RPMI7951 (cell line): ENCODE measurements around the gene GIMAP5. TPM values are rescaled to one million over a fixed set of nuclear protein-coding genes. Genes with fewer than 3 reads are reported as not detected.

ENCODE experiments used
- DNase-seq: peaks from one replicate; pipeline ENCODE4 v3.0.0-alpha.2; 2012; ENCODE audit warnings: low read depth
- total RNA-seq: library from RNA; depleted of rRNA; stranded (reverse); fragments of >200 nt; shearing (Covaris generic); gene quantifications from 2 replicates; pipeline ENCODE4 v1.2.3, GENCODE V29; 2014

Gene GIMAP5
- total RNA-seq, 1 experiment from 2014 or later: not detected

DNA sequence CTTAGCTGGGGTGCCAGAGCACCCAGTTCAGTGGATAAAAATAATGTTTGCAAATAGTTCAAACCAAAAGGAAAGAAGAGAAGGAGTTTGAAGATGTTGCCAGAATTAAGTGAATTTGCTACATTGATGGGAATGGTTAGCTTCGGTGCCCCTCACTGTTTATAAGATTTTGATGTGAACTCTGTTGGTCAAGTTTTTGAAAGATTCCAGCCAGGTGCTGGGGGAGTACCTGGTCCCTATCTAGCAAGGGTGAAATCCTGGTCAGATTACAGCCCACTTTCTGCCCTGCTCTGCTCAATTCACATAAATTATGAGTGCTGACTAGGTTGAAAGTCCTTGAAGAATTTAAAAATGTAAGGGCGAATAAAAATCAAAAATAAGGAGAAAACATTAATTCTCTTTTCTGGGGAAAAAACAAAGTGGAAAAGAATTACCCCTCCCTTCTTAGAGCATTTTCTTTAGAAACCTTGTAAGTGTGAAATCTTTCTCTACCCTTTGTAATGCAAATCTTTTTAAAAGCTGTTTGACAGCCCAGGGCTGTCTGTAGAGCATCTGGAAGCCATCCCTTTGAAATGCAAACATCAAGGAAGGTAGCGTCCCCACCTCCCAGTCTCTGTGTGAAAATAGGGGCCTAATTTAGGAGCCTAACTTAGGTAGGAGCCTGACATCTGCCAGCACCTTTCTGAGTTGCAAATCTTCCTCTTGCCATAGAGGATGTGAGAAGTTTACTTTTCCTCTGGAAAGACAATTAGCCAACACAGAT is 1.4 kb upstream of the GIMAP5 start:
- DNase-seq: no peak

DNA sequence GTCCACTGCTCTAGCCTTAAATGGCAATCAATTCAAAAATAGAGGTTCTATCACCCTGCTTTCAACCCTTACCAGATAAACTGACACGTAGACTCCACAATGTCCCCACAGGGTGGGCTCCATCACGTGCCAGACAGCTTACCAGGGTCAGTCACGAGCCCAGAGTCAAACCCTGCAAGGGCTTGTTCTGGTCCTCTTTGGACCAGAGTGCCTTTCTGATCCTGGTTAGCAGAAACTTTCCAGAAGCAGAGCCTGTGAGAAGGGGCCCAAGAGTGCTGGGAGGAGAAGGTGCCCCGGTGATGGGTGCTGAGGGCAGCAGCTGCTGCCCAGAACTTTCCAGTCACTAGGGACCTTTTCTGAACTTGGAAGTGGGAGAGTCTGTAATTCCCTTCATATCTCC is 354 bp upstream of the GIMAP5 start:
- no peak for DNase-seq

DNA sequence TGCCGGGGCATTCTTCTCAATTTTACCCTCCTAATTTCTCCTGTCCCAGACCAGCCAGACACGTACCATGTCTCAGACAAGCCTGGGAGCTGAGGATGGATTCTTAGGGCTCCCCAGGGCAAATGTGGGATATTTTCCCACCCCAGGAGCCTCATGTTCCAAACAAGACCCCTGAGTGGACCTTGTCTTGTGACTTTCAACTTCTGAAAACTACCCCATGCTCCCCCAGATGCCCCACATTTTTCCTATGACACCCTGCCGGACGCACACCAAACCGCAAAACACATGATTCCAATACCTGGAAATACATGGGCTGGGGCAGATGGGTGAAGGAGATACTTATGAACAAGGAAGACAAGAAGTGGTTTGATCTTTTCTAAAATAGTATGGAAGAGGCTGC is 874 bp downstream of the GIMAP5 start:
- DNase-seq: no peak

DNA sequence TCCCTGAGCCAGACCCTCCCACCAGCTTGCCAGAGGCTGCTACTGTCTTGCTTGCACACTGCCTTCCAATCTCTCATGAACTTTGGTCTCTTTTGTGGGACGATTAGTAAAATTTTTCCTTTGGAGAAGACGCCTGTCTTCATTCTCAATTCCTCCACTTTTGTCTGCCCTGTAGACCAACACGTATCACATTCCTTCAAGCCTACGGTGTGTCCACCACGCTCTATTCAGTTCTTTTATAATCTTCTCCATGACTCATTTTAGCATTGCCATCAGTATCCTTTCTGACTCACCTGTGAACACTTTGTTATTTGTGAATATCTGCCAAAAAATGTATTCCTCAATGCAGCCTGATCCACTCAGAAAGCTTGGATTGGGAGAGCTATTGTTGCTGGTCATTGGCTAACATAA is 1.4 kb downstream of the GIMAP5 start:
- DNase-seq: no peak

DNA sequence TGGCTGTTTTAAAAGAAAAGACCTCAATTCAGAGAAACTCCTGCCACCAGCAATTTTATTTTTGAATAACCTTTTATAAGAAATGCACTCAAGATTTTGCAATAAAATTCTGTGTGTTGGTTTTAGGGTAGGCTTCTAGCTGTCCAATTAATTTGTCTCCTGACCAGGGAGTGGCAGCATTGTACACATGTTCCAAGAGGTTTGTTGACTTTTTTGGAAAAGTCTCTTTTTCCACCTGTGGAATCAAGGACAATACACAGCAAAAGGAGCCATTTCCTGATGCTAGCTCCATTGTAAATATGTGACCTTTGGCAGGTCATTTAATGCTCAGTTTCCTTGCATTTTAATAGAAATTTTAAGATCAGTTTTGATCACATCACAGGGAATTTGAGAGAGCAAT is 1.8 kb downstream of the GIMAP5 start:
- no peak for DNase-seq

DNA sequence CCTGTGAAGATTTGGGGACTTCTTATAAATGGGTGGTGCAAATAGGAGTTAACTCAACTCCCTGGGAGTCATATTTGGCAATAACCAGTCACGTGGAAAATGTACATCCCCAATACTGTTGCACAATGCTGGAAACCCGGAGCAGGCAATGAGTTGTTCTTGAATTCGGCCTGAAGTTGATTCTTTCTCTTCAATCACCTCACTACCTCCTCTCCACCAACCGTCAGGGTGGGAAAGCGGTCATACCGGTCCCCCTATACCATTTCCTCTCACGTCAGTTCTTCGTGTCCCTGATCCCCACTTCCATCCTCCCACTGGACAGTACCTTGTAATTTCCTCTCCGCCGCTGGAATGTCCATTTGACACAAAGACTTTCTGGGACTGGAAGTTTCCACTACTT is 2.8 kb downstream of the GIMAP5 start:
- DNase-seq: no peak

DNA sequence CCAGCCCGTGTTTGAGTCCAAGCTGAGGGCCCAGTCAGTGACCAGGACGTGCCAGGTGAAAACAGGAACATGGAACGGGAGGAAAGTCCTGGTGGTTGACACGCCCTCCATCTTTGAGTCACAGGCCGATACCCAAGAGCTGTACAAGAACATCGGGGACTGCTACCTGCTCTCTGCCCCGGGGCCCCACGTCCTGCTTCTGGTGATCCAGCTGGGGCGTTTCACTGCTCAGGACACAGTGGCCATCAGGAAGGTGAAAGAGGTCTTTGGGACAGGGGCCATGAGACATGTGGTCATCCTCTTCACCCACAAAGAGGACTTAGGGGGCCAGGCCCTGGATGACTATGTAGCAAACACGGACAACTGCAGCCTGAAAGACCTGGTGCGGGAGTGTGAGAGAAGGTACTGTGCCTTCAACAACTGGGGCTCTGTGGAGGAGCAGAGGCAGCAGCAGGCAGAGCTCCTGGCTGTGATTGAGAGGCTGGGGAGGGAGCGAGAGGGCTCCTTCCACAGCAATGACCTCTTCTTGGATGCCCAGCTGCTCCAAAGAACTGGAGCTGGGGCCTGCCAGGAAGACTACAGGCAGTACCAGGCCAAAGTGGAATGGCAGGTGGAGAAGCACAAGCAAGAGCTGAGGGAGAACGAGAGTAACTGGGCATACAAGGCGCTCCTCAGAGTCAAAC is 5.2 kb downstream of the GIMAP5 start:
- DNase-seq: no peak

DNA sequence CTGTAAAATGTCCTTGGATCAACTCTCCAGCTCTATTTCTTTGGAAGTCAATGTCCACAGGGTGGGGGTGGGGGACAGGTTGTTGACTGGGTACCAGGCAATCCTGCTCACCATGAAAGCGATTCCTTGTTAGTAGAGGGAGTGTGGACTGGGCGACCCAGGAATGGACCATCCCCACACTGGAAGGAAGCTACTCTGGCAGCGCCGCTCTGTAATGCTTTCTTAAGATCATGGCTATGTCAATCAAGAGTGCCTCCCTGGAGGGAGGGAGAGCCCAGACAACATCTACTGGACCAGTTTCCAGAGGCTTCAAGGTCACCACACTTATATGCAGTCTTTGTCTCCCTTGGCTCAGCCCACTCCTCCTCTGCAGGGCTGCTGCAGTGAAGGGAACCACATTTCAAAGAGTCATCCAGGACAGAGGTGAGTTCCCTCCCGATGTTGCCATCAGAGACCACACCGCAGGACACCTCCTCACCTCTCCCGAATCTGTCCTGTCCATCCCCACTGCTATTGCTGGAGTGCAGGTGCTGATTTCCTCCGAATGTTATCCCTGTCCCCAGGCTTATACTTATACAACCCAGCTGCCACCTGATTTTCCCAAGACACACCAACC is 6.9 kb downstream of the GIMAP5 start:
- no peak for DNase-seq

DNA sequence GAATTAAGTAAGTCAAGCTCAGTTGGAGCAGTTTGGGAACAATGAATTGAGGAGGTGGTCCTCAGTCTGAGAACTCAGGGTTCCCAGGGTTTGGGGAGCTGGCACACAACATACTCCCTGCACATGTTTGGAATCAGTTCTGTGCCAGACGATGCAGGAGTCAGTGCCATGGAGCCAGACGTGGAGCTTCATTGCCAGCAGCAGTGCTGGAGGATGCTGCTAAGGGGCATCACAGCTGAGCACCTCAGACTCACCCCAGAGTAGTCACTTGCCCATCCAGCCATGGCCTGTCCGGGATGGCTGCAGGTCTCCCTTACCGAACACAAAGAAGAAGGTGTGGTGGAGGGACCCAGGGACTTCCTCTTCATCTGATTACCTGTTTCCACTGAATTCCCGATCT is 7.9 kb downstream of the GIMAP5 start:
- DNase-seq: no peak

DNA sequence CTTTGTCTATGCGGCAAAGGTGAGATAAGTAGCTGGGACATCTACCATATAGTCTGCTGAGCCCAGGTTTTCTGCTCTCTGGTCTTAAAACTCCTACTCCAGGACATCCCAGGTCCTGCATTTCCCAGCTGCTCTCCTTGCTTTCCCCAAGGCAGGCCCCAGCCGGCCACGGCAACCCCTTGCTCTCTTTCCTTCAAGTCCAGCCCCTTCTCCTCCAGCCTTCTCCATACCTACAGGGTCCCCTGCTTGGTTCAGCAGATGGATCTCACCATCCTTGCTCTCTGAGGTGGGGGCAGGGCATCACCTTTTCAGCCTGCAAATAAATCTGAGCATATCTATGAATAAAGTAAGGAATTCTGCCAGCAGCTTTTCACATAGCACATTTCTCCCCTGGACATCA is 8.7 kb downstream of the GIMAP5 start:
- no peak for DNase-seq

DNA sequence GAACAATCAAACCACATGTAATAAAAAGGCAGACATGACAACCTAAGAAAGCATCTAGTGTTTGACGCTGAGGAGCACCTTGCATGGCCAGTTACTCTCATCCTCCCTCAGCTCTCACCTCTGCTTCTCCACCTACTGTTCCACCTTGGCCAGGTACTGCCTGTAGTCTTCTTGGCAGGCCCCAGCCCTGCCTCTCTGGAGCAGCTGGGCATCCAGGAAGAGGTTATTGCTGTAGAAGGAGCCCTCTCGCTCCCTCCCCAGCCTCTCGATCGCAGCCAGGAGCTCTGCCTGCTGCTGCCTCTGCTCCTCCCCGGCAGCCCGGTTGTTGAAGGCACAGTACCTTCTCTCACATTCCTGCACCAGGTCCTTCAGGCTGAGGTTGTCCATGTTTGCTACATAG is 9.7 kb downstream of the GIMAP5 start:
- no peak for DNase-seq

DNA sequence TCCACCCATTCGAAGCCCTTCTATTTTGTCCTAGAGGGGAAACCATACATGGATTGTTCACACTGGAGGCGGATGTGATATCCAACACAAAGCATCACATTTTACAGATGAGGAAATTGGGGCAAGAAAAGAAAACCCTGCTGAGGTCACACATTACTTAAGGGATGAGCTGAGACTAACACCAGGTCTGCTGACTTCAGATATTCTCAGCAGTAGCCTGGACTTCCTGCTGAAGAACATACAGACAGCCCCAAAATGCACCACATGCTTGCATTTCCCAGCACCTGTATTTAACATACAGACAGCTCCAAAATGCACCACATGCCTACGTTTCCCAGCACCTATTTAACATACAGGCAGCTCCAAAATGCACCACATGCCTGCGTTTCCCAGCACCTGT is 11.2 kb downstream of the GIMAP5 start:
- DNase-seq: no peak

DNA sequence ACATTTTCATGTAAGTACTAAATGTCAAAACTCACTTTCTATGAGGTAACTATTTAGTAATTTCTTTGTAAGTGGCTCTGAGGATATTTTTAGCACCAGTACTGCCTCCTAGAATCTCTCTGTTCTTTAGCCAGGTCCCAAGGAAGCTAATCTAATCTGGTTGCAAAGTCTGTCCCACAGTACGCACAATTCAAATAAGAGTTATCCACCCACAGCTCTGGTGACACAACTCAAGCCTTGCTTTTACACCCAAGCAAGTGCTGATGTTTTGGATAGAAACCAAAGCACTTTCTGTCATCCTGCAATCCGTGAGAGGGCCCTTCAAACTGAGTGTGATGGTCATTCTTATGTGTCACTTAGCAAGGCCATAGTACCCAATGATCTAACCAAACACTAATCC is 14.5 kb downstream of the GIMAP5 start:
- DNase-seq: no peak

DNA sequence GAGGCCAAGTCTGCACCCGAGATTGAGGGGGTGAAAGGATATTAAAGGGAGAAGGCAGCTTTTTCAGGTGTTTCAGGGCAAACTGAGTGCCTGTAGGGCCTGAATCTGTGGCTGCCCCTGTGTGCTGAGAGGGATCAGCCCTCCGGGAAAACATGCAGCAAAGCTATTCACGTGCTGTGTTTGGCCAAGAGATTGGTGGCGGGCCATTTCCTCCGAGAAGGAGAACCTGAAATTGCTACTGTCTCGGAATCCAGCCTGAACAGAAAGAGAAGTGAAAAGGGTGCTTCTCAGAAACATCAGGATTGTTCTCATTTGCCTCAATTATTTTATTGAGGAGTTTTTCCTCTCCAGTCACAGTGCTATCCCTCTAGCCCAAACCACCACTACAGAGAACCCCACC is 16.0 kb downstream of the GIMAP5 start:
- no peak for DNase-seq

DNA sequence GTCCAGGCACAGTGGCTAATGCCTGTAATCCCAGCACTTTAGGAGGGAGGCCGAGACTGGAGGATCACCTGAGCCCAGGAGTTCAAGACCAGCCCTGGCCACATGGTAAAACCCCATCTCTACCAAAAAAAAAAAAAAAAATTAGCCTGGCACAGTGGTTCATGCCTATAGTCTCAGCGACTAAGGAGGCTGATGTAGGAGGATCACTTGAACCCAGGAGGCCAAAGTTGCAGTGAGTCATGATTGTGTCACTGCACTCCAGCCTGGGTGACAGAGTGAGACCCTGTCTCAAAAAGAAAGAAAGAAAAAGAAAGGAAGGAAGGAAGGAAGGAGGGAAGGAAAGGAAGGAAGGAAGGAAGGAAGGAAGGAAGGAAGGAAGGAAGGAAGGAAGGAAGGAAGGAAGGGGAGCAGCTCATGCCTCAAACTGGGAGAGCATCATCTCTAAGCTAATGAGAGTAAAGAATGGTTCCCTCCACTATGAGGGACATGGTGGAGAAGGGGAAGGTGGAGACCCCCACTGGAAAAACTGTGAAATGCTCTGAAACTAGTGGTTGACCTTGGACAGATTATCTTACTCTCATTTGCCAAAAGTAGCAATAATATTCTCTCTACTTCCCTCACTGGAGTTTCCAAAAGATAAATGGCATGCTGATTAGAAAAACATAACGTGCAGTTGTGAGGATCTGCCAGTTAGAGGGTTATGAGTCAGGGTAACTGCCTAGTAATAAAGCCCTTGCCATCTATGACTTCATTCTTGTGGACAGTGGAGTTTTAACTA is 16.8 kb downstream of the GIMAP5 start:
- peak; percentile 11 for DNase-seq

DNA sequence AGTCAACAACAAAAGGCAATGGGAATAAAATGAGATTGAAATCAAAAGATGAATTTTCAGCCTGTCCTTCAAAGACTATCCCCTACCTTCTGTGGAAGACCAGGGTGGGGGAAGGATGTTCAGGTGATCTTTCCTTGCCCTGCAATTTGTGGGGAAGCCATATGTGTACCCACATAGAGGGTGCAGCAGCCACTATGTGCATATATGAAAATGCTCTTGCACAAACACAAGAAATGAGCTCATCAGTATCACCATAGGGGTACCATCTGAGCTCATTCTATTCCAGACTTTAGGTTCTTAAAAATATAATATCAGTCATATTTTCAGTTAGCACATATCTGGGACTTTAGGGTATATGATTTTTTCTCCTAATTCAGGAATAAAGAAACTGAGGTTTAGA is 17.7 kb downstream of the GIMAP5 start:
- DNase-seq: no peak

DNA sequence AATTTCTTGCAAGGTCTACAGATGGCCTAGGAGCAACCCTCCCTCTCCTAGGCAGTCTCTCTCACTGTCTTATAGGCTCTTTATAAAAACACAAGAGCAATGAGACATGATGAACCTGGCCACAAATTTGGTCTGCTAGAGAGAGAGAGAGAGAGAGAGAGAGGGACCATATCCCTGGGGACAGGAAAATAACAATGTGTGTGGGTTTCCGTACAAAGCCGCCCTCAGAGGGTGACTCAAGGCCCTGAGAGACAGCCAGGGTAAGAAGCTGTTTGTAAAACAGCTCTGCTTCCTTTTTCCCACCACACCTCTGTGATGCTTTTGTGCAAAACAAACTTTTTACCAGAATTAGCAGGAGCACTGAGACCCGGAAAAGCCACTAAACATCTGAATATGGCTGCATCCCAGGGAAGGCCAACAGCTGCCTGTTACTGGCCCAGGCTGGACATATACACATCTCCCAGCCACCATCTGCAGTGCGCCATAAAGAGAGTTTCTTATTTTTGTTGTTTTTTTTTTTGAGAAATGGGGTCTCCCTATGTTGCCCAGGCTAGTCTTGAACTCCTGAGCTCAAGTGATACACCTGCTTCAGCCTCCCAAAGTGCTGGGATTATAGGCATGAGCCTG is 18.4 kb downstream of the GIMAP5 start:
- peak; percentile 13 for DNase-seq

DNA sequence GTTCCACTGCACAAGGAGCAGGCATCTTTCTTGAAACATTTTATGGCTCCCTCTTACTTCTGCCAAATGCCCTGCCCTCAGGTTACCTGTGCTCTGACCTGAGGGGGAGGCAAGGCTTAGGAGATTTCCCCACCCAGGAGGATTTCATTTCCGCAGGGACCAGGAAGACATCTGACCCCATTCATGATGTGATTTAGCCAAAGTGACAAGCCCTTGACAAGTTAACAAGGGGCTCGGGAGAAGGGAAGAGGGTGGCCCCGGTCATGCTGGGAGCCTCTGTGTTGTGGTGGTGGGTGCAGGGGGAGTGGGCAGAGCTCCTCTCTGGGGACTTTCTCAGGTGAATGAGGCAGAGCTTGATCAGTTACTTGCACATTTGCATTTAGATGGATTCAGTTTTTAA is 18.9 kb downstream of the GIMAP5 start:
- DNase-seq: no peak

DNA sequence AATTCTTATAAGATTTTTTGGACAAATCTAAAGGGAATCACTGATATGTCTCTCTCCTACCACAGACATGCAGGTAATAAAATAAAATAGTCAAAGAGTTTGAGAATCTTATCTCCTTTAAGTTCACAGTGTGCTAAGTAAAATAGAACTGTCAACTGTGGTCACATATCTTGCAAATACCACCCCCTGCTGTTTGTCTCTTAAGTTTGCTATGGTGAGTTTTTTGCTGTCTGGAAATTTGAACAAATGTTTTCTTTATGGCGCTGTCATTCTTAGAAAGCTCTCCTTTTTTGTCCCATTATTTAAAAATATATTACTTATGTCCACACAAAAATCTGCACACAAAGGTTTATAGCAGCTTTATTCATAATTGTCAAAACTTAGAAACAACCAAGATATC is 19.6 kb downstream of the GIMAP5 start:
- DNase-seq: peak; percentile 13

DNA sequence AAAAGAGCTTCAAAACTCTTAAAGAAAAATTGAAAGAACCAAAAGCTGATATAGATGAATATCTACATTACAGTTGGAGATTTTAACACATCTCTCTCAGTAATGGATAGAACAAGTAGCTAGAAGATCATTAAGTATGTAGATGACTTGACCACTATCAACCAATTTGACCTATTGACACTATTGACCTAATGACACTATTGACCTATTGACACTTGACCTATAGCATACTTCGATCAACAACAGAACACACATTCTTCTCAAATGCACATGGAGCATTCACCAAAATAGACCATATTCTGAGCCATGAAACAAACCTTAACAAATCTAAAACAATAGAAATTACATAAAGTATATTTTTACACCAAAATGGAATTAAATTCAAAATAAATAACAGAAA is 22.3 kb downstream of the GIMAP5 start:
- DNase-seq: no peak

DNA sequence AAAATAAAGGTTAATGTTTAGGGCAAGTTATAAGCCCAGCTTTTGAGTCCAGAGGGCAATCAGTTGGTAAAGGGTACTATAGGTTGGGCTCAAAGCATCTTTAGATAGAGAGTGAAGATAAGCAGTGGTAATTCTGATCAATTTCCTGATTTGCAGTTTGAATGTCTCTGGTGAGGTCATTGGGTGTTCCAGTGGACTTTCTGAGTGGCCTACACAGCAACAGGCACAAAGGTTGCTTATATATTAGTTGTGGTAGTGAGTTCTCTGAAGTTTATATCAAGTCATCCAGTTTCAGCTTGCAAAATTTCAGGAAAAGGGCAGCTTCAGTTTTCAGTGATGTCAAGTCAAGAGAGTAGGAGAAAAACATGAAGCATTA is 29.1 kb downstream of the GIMAP5 start:
- no peak for DNase-seq

DNA sequence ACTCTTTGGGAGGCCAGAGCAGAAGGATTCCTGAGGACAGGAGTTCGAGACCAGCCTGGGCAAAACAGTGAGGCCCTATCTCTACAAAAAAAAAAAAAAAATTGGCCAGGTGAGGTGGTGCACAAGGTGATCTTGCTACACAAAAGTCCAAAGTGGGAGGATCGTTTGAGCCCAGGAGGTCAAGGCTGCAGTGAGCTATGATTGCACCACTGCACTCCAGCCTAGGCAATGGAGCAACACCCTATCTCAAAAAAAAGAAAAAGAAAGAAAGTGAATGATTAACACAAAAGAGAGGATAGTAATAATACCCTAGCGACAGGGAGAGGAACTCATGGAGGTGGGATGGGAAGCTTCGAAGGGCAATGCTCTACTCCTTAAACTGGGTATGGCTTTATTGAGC is 32.5 kb downstream of the GIMAP5 start:
- DNase-seq: no peak
